ENCODE results near the gene STK32C.
A peak's percentile ranks its signal among the peaks of the same experiment; 100 is the strongest.

STK32C gene

GRCh38 chr10:132170561-132171361 lies 137.0 kb downstream of the STK32C start:
- Mint-ChIP-seq H3K4me3 (no peak overlapping the region), H3K27ac (no peak overlapping the region), H3K36me3 (no peaks in the 10 kb centered on the region), H3K27me3 (peaks cover 28 to 67% of the 10 kb centered on the region in 2 donors), H3K9me3 (peaks cover 0 to 3% of the 10 kb centered on the region in 2 donors), H3K4me1 (peaks cover 0 to 6% of the 10 kb centered on the region in 2 donors)
- ATAC-seq (replicated peaks) = no peak
- DNase-seq = no peak

- no peak for DNase-seq
- Mint-ChIP-seq H3K4me1 (no peaks in the 10 kb centered on the region), H3K9me3 (peaks cover 0 to 3% of the 10 kb centered on the region in 2 donors), H3K27me3 (peaks cover 24 to 68% of the 10 kb centered on the region in 2 donors), H3K27ac (no peak overlapping the region), H3K36me3 (no peaks in the 10 kb centered on the region), H3K4me3 (no peak overlapping the region)
- no peak for ATAC-seq (replicated peaks)
These were observed 137.8 kb downstream of the STK32C start for GRCh38 chr10:132169766-132170560.

- ATAC-seq (replicated peaks) (no peak), DNase-seq (no peak)
- H3K9me3 Mint-ChIP-seq = peaks cover 0 to 3% of the 10 kb centered on the region in 2 donors
- no peaks in the 10 kb centered on the region for H3K4me1 Mint-ChIP-seq
- H3K4me3 Mint-ChIP-seq = no peak overlapping the region
- no peak overlapping the region for H3K27ac Mint-ChIP-seq
- no peaks in the 10 kb centered on the region for H3K36me3 Mint-ChIP-seq
- peaks cover 19 to 75% of the 10 kb centered on the region in 2 donors for H3K27me3 Mint-ChIP-seq
These were observed 138.6 kb downstream of the STK32C start for GRCh38 chr10:132169031-132169765.

DNA sequence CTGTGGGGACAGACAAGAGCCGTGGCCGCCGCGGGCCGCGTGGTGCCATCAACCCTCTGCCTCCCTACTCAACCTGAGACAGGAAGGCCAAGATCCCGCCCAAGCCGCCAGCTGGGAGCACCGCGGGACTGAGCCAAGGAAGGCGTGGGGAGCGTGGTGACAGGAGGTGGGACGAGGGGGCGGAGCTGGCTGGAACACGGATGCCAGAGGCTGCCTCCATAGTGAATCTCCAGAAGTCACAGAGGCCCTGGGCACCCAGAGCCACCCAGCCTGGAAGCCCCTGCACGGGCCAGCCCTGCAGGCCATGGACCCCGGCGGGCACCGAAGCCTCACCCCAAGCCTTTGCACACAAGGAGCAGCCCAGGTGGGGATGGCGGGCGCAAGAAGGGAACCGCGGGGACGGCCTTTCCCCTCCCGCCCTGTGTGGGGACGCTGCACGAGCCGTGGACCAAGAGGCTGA lies 139.1 kb downstream of the STK32C start:
- H3K27me3 Mint-ChIP-seq = peaks cover 21 to 76% of the 10 kb centered on the region in 2 donors
- no peak for ATAC-seq (replicated peaks)
- peaks cover 0 to 3% of the 10 kb centered on the region in 2 donors for H3K4me1 Mint-ChIP-seq
- peaks cover 0 to 3% of the 10 kb centered on the region in 2 donors for H3K9me3 Mint-ChIP-seq
- no peaks in the 10 kb centered on the region for H3K36me3 Mint-ChIP-seq
- H3K27ac Mint-ChIP-seq = no peak overlapping the region
- no peak overlapping the region for H3K4me3 Mint-ChIP-seq
- no peak for DNase-seq

- no peak for ATAC-seq (replicated peaks)
- peaks cover 25 to 76% of the 10 kb centered on the region in 2 donors for H3K27me3 Mint-ChIP-seq
- H3K4me1 Mint-ChIP-seq = peaks cover 0 to 8% of the 10 kb centered on the region in 2 donors
- no peaks in the 10 kb centered on the region for H3K36me3 Mint-ChIP-seq
- no peaks in the 10 kb centered on the region for H3K9me3 Mint-ChIP-seq
- no peak for DNase-seq
- no peak overlapping the region for H3K4me3 Mint-ChIP-seq
- H3K27ac Mint-ChIP-seq = no peak overlapping the region
These were observed 139.8 kb downstream of the STK32C start for GRCh38 chr10:132167976-132168375.

- Mint-ChIP-seq H3K27me3 (peaks cover 20 to 73% of the 10 kb centered on the region in 2 donors), H3K36me3 (no peaks in the 10 kb centered on the region), H3K4me3 (no peak overlapping the region), H3K4me1 (peaks cover 3 to 11% of the 10 kb centered on the region in 2 donors), H3K27ac (no peak overlapping the region), H3K9me3 (no peaks in the 10 kb centered on the region)
- ATAC-seq (replicated peaks) (no peak), DNase-seq (no peak)
These were observed 140.6 kb downstream of the STK32C start for GRCh38 chr10:132167041-132167674.

DNA sequence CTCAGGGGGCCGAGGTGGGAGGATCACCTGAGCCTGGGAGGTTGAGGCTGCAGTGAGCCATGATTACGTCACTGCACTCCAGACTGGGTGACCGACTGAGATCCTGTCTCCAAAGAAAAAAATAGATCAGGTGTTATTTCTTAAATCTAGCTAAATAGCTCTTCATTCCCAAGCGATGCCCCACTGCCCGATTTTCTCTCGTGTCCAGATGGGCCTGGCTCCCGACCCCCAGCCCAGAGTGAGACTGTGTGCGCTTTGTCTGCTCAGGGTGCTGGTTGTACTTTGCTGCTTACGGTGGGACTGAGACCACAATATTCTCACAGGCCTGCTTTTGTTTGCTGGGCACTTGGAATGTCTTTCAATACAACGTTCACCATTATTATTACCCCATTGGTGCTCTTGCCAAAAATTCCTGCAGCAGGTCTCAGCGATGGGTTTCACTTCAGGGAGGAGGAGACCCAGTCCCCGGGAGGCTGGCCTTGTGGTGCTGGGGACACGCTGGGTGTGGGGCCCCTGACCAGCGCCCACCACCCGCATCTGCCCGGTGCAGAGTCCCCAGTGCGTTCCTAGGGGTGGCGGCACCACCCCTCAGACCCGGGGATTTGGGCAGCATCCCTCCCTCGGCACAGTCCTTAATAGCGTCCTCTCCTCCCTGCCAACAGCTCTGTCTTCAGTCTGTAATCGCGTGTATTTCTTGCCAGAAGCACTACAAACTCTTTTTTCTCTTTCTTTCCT lies 141.4 kb downstream of the STK32C start:
- no peak overlapping the region for H3K4me3 Mint-ChIP-seq
- H3K4me1 Mint-ChIP-seq = peaks cover 8 to 17% of the 10 kb centered on the region in 2 donors
- ATAC-seq (replicated peaks) (no peak), DNase-seq (no peak)
- no peaks in the 10 kb centered on the region for H3K9me3 Mint-ChIP-seq
- no peak overlapping the region for H3K27ac Mint-ChIP-seq
- H3K27me3 Mint-ChIP-seq = peaks cover 20 to 72% of the 10 kb centered on the region in 2 donors
- H3K36me3 Mint-ChIP-seq = no peaks in the 10 kb centered on the region

GRCh38 chr10:132165416-132165980 lies 142.3 kb downstream of the STK32C start:
- no peak for ATAC-seq (replicated peaks)
- Mint-ChIP-seq H3K36me3 (no peaks in the 10 kb centered on the region), H3K27me3 (peaks cover 16 to 64% of the 10 kb centered on the region in 2 donors), H3K9me3 (no peaks in the 10 kb centered on the region), H3K4me1 (peaks cover 8 to 17% of the 10 kb centered on the region in 2 donors), H3K27ac (no peak overlapping the region), H3K4me3 (no peak overlapping the region)
- no peak for DNase-seq

- ATAC-seq (replicated peaks) = no peak
- Mint-ChIP-seq H3K27ac (no peak overlapping the region), H3K36me3 (no peaks in the 10 kb centered on the region), H3K27me3 (peaks cover 15 to 61% of the 10 kb centered on the region in 2 donors), H3K4me1 (peaks cover 8 to 17% of the 10 kb centered on the region in 2 donors), H3K4me3 (no peak overlapping the region), H3K9me3 (no peaks in the 10 kb centered on the region)
- no peak for DNase-seq
These were observed 142.9 kb downstream of the STK32C start for GRCh38 chr10:132164761-132165278.

DNA sequence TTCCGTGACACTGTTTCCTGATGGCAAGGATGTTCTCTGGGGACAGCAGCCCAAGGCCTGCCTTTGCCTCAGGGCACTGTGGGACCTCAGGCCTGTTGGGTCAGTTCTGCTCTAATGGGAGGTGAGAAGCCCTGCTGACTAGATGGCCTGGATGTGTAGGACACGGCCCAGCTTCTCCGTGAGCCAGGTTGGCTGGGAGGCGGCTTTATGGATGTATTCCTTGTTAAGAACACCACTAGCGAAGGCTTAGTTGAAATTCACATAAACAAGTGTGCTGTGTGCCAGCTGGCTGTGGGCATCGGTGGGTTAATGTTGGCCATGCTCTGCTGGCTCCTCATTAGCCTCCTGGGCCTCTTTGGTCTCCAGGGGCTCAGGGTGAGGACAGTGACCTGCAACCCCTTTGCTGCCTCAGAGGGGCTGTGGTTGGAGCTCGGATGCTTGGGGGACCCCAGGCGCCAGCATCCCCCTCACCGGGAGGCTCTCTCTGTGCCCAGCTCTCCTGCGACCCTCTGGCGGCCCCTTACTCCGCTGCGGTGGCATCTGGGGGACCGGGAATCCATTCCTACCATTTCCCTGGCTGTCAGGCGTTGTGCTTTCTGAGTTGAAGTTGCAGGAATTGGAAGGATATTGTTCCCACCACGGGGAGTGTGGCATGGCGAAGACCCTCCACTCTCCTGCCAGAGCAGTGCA lies 143.8 kb downstream of the STK32C start:
- H3K4me3 Mint-ChIP-seq = no peak overlapping the region
- no peak overlapping the region for H3K27ac Mint-ChIP-seq
- H3K9me3 Mint-ChIP-seq = no peaks in the 10 kb centered on the region
- H3K27me3 Mint-ChIP-seq = peaks cover 15 to 61% of the 10 kb centered on the region in 2 donors
- no peaks in the 10 kb centered on the region for H3K36me3 Mint-ChIP-seq
- no peak for ATAC-seq (replicated peaks)
- peaks cover 8 to 17% of the 10 kb centered on the region in 2 donors for H3K4me1 Mint-ChIP-seq
- no peak for DNase-seq

GRCh38 chr10:132163278-132163765 lies 144.4 kb downstream of the STK32C start:
- H3K9me3 Mint-ChIP-seq = no peaks in the 10 kb centered on the region
- ATAC-seq (replicated peaks) (peak; percentile 70), DNase-seq (no peak)
- H3K36me3 Mint-ChIP-seq = no peaks in the 10 kb centered on the region
- H3K27ac Mint-ChIP-seq = peak overlapping the region; percentile 44
- peaks cover 15 to 59% of the 10 kb centered on the region in 2 donors for H3K27me3 Mint-ChIP-seq
- H3K4me3 Mint-ChIP-seq = no peak overlapping the region
- peaks cover 8 to 17% of the 10 kb centered on the region in 2 donors for H3K4me1 Mint-ChIP-seq

- Mint-ChIP-seq H3K4me1 (peaks cover 8 to 17% of the 10 kb centered on the region in 2 donors), H3K4me3 (no peak overlapping the region), H3K9me3 (no peaks in the 10 kb centered on the region), H3K27ac (no peak overlapping the region), H3K27me3 (peaks cover 13 to 53% of the 10 kb centered on the region in 2 donors), H3K36me3 (no peaks in the 10 kb centered on the region)
- ATAC-seq (replicated peaks) (no peak), DNase-seq (no peak)
These were observed 145.0 kb downstream of the STK32C start for GRCh38 chr10:132162590-132163277.

Data from stimulated activated naive B cell treated with anti-CD40 and anti-IgM and Interleukin-4, amounts not matched to agents 10 μg/mL and 1 μg/mL and 100 μg/mL, for 72 hours (primary cell).